Colon (tissue), 2 donors: Measurements from ENCODE around the gene TBL1Y.
"Not testable (repeated sequence)": the region's sequence is repeated elsewhere in the genome, so short reads cannot be mapped to it uniquely, and the experiment has no call there.

Experiments used
- FAIRE-seq: peaks from 2 replicates; lab custom pipeline; 2012; peaks lifted over from hg19 to GRCh38; lab: Jason Lieb, UNC
- donor health status: control.
- donor health status: control.

TBL1Y gene

DNA sequence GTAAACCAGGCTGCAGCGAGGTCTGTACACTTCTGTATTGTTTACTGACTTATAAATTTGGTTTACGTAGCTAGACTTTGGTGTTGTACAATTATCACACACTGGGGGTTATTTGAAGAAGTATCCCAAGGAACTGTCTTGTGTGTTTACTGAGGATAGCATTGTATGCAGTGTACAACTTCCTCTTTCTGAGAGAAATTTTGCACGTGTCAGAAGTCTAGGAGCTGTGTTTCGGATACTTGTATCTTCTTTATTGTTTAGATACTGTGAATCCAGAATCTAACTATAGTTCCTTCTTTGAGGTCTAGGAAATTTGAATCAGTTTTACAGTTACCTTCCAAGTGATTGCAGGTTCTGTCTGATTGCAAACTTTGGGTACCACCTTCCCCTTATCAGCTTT is 64.5 kb downstream of the TBL1Y start:
- no peak for FAIRE-seq

DNA sequence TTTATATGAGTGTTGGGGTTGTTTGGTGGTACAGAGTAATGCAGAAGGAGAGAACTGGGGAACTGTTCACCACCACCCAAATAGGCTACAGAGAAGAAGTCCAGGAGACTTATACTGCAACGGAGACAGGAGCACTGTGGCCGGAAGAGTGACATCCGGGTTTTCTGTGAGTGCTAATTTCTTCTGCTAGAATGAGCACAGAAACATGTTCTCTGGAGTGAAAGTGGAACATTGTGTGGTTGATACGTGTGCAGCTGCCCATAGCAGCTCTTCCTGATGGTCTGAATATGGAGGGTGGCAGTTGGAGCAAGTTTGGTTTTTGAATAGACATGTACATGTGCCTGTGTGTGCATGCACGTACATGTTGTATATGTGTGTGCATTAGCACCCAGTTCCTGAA is 67.3 kb downstream of the TBL1Y start:
- no peak for FAIRE-seq

DNA sequence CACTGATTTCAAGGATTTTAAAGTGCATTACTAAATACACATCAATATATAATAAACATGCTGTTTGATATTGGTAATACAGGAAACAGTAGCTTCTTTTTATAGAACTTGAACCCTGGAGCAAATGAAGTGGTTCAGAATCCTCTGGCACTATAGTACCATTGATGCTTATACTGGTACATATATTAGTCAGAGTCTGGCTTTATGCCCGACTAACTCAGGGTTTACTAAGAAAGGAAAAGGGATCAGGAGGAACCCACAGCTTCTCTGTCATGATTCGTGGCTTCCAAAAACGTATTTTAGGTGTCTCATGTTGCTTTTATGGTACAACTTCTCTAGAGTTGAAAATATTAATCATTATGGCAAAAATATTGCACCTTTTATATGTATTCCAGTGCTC is 72.7 kb downstream of the TBL1Y start:
- FAIRE-seq: no peak

DNA sequence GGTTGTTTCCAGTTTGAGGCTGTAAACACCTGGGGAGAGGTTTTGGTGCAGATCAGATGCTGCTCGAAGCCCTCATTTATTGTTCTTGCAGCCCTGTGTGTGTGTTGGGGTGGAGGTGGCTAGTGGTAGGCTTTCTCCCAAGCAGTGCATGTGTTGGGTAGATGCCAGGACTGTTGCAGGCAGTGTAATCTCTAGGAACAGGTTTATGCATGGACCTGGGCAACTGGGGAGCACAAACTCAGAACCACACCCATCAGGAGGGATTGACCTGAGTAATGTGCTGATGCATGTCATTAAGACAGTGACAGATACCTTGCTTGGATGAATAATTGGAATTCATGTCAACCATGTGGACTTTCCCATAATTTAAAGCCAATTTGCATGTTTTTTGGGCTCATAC is 77.3 kb downstream of the TBL1Y start:
- no peak for FAIRE-seq

DNA sequence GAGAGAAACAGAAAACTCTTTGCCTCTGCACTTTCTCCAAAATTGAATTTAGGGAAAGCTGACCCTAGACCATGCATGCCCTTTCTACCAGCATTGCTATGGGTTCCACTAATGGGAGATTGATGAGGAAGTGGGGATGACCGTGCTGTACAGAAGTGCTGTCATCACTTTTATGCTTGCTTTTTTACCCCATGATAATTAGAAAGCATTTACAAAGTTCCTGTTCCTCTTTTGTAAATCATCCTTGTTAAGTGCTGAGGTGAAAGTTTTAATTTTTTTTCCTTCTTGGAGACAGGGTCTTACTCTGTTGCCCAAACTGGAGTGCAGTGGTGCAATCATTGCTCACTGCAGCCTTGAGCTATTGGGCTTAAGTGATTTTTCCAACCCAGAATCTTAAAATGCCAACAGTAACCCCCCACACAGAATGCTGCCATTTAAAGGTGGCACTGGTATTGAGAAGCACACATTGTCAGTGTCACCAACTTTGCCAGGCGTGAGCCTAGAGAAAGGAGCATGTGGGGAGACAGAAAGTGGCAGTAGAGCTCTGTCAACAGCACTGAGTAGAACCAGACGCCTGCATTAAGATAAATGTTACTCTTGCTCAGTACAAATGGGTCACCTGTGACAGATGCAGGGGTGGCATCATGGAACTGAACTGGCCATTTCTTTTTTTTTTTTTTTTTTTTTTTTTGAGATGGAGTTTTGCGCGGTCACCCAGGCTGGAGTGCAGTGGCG is 79.6 kb downstream of the TBL1Y start:
- FAIRE-seq: no peak

DNA sequence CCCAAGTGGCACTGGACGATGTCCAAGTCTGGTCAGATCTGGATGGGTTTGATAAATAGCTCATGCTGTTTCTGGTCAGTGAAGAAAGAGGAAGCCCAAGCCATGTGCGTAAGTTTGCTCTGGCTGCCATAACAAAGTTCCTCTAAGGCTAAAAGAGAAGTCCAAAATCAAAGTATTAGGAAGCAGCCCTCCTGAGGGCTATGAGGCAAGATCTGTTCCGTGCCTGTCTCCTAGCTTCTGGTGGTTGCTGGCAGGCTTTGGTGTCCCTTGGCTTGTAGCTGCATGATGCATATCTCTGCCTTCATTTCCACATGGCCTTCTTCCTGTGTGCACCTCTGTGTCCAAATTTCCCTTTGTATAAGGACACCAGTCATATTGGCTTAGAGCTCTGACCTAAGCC is 81.5 kb downstream of the TBL1Y start:
- FAIRE-seq: no peak

DNA sequence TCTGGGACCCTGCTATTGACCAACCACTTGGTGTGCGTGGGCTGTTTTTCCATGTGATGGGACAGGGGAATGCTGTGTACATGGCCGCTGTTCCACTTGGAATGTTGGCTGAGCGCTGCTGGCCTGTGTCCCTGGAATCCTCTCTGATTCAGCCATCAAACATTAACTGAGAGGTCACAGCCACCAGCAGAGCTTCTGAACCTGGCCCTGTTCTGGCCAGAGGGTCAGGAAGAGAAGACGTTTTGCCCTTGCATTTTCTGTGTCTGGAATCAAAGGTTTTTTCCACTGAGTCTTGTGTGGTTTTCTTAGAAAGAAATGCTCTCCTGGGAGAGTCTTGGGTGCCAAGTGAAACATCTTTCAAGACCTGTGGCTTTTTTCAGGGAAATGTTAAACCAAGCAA is 85.5 kb downstream of the TBL1Y start:
- FAIRE-seq: no peak

DNA sequence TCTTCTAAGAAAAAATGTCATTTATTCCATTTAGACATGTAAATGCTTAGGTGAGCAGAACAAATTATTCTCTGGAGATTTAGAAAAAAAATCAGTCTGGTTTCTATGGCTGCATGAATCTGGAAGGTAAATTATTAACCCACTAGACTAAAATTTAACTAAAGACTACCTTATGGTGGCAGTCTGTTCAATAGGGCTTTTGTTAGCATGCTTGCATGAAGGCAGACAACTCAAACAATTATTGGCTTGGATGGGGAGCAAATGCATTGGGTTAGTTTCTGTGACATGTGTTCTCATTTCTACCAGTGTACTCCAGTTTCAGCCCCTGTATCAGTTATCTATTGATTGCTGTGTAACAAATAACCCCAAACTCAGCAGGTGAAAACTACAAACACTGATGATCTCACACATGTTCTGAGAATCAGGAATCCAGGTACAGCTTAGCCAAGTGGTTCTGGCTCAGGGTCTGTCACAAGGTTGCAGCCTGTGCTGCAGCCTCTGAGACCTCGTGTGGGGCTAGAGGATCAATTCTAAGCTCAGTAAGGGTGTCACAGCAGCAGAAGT is 87.1 kb downstream of the TBL1Y start:
- FAIRE-seq: no peak

DNA sequence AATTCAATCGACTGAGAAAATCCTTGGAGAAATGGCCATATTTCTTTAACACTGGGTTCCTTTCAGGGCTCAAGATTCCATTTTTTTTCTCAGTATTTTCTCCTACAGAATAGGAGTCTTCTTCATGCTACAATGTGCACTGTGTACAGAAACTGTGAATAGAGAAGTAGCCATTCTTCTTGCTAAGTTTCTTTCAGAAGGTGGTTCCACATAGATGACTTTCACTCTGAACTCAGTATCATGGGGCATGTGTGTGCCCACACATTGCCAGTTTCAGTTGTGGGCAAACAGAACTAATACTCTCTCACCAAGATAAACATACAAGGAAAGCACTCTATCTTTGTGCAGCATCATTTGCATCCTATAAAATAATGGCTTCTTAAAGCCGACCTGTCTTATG is 89.4 kb downstream of the TBL1Y start:
- no peak for FAIRE-seq

DNA sequence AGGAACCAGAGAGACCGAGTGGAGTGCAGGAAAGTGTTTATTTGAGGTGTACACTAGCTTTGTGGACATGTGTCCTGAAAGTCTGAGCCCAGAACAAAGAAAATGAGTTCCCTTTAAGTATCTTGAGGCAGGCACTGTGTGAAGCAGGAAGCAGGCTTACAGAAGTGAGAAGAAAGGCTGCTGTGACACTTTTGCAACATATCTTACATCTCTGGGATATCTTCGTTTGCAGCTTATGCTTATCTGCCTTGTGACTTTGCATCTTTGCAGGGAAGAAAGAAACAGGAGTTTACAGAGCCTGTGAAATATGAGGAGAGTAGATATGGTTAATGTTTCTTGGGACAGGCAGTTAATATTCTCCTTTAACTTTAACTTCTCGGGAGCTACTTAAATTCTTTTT is 92.1 kb downstream of the TBL1Y start:
- no peak for FAIRE-seq

DNA sequence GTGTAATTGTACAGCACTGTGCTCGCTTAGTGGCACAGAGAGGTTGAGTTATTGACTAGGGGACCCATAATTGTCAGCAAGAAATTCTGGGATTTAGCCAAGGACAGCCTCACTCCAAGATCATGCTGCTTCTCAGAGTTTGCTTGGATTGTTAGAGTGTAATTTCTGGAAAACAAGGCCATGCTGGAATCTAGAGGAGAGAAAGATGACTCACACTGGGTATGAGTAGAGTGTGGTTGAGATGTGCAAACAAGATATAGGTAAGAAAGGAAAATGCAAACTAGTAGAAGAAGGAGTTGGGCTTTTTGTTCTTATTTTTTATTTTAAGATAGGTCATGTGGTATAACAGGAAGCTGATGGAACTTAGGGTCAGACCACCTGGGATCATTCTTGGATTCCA is 97.4 kb downstream of the TBL1Y start:
- FAIRE-seq: no peak

DNA sequence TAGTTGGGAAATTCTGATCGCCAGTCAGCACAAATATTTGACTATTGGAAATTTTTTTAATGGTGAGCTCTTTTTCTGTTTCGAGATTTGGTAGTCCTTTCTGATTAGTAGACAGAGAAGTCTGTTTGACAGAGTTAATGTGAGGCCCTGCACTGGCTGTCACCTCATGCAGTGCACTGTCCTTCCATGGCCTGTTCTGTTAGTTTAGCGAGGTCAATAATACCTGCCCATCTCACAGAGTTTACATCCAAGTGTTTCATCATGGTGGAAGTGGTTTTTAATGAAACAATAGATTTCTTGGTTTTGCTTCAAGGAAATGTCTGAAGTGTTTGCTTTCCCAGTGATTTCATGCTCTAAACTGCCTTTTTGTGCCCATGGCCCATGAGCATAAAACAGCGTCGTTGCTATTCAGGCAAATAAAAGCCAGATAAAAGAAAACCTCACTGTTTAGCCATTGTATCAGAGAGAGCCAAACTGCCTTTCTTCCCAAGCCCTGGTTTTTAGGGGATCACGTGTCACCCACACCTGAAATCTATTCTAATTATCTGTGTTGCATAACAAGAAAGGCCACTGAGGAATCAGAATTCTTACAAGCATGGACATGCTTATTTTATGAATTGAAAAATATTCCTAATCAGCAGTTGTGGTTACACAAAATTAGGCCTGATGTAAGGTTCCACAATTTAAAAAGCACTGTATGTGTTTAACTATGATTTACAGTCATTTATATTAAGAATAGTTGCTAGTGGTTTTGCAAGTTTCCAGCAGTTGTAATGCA is 98.3 kb downstream of the TBL1Y start:
- no peak for FAIRE-seq

DNA sequence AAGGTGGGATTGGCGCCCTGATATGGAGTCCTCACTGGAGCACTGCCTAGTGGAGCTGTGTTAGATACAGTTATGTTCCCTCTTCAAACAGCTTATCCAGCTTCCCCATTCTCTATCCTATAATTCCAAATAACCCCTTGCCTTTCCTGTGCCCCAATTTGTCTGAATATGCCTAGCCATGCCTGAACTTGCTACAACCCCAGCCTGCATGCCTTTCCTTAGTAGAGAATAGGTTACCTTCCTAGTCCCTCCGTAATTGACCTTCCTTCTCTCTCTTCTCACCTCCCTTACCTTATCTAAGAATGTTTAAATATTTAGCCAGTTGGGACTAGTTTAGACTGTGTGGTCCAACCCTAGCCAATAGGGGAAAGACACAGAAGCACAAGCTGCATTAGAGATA is 102.6 kb downstream of the TBL1Y start:
- no peak for FAIRE-seq

DNA sequence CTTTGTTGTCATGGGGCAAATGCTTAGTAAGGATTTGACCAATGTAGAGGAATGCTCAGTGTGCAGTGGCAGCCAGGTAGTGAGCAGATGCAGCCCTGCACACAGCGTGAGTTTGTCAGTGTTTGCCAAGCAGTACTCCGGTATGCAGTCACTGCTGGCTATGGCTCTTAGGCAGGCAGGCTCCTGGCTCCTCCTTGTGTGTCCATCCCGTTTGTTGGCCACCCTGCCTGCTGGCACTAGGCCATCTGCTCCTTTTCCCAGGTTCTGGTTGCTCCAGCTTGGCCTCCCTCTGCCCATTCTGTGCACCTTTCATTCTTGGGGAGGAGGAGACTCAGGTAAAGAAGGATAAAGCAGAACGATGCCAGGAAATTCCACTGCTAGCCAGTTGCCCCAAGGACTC is 106.0 kb downstream of the TBL1Y start:
- no peak for FAIRE-seq

DNA sequence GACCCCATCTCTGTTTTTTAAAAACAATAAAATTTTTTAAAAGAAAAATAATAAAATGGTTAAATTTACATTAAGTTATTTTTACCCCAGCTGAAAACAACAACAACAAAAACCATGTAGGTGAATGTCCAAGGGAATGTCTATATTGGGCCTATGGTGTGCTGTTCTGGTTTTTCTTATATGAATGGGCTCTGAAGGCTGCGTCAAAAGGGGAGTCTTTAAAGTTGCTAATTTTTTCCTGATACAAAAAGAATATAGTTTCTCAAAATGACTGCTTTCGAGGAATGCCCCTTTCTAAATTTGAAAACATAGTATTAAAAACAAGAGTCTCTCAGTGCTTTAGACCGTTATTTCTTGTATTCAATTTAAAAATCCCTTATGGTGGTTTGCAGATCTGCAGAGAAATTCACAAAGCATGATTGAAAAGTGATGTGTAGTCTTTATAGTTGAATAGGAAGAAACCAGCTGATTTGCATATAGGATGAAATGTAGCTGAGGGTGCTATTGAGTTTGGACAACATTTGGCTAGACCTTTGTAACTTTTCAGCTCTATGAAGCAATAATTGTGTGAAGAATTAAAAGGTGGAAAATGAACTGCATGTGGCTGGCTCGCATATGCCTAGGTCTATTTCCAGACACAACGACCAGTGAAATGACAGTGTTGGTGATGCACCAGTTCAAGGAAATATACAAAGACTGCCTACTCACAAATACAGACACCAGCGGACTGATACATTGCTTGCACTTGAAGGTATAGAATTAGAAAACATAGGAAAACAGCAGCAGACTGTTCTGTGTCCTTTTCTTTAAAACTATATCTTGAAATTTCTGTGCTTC is 107.0 kb downstream of the TBL1Y start:
- no peak for FAIRE-seq

DNA sequence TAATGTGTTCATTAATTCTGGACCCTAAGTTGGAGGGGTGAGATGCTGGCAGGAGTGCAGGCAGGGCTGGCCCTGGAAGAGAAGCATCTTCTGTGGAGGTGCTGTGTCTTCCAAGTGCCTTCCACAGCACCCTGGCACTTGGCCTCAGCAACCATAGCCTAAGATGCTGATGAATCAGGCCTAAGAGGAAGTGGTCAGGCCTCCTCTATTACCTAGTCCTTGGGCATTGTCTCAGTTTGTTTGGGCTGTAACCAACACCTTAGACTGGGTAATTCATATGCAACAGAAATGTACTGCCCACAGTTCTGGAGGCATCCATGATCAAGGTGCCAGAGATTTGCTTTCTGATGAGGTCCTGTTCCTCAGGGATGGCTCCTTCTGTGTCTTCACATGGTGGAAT is 128.5 kb downstream of the TBL1Y start:
- FAIRE-seq: no peak

DNA sequence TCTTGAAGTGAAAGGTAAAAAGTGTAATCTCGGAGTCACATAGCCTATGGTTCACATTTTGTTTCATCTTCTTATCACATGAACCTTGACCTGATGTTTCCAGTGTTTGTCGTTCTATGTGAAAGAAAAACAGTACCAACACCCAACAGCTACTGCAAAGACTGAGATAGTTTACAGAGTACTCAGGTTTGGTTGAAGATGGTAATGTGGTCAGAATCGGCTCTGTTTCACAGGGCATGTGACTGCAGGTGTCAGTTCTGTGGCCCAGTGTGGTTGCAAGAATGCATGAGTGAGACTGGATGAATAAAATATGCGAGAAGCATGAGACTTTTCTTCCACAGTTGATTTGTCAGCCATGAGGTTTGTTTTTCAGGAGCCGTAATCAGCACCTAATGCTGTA is 130.2 kb downstream of the TBL1Y start:
- no peak for FAIRE-seq

DNA sequence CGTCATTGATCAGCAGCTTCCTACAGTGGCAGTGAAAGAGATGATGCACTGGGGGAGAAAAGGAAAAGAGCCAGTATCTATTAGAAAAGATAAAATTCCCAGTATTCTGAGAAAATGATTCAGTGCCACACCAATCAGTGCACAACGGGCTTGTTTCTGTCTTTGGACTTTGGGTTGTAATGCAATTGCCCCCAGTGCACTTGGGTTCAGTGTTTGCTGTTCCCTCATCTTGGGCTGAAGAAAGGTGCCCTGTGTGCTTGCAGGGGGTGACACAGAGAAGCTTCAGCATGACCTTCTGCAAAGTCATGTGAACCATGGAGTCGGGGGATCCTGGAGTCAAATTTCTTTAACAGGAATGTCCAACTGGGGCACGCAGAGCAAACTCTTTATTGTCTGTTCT is 131.5 kb downstream of the TBL1Y start:
- FAIRE-seq: no peak

DNA sequence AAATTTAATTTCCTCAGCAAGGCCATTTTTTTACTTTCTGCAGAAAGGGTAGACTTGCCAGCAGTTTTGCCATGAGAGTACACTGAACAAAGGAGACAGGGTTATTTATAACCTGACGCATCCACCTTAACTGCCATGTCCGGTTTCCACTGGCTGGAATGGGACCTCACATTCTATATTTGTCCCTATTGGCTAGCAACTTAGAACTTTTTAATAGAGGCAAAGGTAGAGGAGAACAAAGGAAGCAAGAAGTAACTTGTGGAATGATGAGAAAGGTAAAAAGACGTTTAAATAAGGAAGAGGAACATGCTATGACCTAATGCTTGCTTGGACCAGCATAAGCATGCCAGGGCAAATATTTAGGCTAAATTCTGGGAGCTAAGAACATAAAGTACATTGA is 142.0 kb downstream of the TBL1Y start:
- FAIRE-seq: not testable (repeated sequence)

DNA sequence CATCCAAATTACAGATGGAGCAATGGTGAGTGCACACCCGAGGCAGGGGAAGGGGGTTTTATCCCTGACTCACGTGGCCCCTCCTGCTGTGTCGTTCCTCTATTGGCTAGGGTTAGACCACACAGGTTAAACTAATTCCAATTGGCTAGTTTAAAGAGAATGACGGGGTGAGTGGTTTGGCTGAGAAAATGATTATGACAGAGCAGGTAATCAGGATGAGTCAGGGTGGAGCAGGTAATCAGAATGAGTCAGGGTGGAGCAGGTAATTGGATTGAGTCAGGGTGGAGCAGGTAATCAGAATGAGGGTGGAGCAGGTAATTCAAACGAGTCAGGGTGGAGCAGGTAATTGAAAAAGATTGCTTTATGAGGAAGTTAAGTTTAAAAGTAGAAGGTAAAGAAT is 146.4 kb downstream of the TBL1Y start:
- no peak for FAIRE-seq

DNA sequence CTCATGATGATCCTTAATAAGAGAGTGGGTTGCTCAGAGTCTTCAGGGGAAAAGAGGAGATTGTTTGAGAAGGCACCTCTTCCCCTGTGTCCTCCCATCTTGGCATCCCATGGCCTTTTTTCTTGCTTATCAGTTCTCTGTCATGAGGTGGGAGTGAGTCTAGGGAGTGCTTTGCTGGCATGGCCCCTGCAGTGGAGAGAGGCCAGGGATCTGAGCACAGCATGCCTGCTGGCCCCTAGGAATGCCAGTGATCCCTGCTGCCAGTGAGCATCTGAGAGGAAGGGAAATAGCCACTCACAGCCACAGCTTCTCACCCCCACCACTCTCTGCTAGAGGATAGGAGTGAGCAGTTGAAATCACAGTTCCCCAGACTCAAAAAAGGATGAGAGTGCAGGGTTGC is 168.2 kb downstream of the TBL1Y start:
- no peak for FAIRE-seq

DNA sequence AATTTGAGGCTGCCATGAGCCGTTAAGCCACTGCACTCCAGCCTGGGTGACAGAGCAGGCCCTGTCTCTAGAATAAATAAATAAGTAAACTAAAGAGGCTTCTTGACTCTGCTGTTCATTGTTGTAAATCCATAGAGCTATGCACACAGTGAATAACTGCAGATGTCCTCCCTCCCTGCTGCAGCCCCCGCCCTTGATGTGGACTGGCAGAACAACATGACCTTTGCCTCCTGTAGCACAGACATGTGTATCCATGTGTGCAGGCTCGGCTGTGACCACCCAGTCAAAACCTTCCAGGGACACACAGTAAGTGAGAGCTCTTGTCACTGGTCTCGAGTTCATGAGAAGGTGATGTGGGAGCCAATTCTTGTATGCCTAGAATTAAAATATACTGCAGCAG is 170.1 kb downstream of the TBL1Y start:
- FAIRE-seq: not testable (repeated sequence)

DNA sequence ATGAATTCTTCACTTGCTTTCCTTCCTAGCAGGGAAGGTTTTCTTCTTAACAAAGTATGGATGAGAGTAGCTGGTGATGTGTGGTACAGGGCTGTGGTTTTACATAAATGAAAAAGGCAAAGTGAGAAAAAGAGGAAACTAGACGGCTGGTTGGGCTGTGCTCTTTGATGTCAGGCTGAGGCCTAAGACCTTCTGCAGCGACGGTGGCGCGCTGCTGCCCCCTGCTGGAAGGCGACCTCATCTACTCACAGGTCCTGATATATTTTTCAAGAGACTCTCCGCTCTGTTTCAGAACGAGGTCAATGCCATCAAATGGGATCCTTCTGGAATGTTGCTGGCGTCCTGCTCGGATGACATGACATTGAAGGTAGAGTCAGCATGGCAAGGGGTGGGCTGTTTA is 175.1 kb downstream of the TBL1Y start:
- no peak for FAIRE-seq
